Trophoblast cell (in vitro differentiated cells and primary cell): ENCODE data around the gene ADGRB3.
A peak's percentile ranks its signal among the peaks of the same experiment; 100 is the strongest.
"Not testable (repeated sequence)": the region's sequence is repeated elsewhere in the genome, so short reads cannot be mapped to it uniquely, and the experiment has no call there.

ENCODE experiments used
- DNase-seq, 2 donors: peaks; one replicate each; pipeline ENCODE4 v3.0.0-alpha.2; 2016
- H2AFZ ChIP-seq: 2 replicates; pipeline ENCODE4 v1.6.1; 2013; ENCODE audit warnings: low read length, moderate library complexity, mild to moderate bottlenecking; ENCODE audit not compliant: insufficient read depth, poor library complexity
- H2AK5ac ChIP-seq: 2 replicates; pipeline ENCODE4 v1.6.1; 2013; ENCODE audit warnings: mild to moderate bottlenecking, low read length
- H2BK120ac ChIP-seq: 2 replicates; pipeline ENCODE4 v1.6.1; 2013; ENCODE audit warnings: low read length, mild to moderate bottlenecking, moderate library complexity; ENCODE audit not compliant: insufficient read depth, poor library complexity
- H2BK12ac ChIP-seq: 2 replicates; pipeline ENCODE4 v1.6.1; 2013; ENCODE audit warnings: mild to moderate bottlenecking, low read length, moderate library complexity
- H2BK5ac ChIP-seq: 2 replicates; pipeline ENCODE4 v1.6.1; 2013; ENCODE audit warnings: low read length, low read depth, moderate library complexity, mild to moderate bottlenecking; ENCODE audit not compliant: poor library complexity
- H3K14ac ChIP-seq: 2 replicates; pipeline ENCODE4 v1.6.1; 2013; ENCODE audit warnings: mild to moderate bottlenecking, low read length
- H3K18ac ChIP-seq: 2 replicates; pipeline ENCODE4 v1.6.1; 2013; ENCODE audit warnings: mild to moderate bottlenecking, low read length
- H3K23ac ChIP-seq: 2 replicates; pipeline ENCODE4 v1.6.1; 2013; ENCODE audit warnings: low read length
- H3K27ac ChIP-seq: 2 replicates; pipeline ENCODE4 v1.5.1; 2013; ENCODE audit warnings: low read depth, mild to moderate bottlenecking, inconsistent platforms, low read length, moderate library complexity
- H3K27me3 ChIP-seq: 2 replicates; pipeline ENCODE4 v1.6.1; 2013; ENCODE audit warnings: inconsistent platforms, mild to moderate bottlenecking, low read length, moderate library complexity; ENCODE audit not compliant: insufficient read depth
- H3K36me3 ChIP-seq, 2 experiments: 1 replicate in 1 of 2; 2 replicates in 1 of 2; pipeline ENCODE4 v1.6.1; 2013; ENCODE audit warnings: low read length in 2 of 2, mild to moderate bottlenecking in 2 of 2, moderate library complexity in 1 of 2; ENCODE audit not compliant: insufficient read depth in 2 of 2, control insufficient read depth in 1 of 2
- H3K4ac ChIP-seq: 2 replicates; pipeline ENCODE4 v1.6.1; 2013; ENCODE audit warnings: low read depth, mild to moderate bottlenecking, low read length, moderate library complexity
- H3K4me1 ChIP-seq, 2 experiments: 1 replicate in 1 of 2; 2 replicates in 1 of 2; pipeline ENCODE4 v1.6.1; 2013; ENCODE audit warnings: low read length in 2 of 2, mild to moderate bottlenecking in 2 of 2, moderate library complexity in 1 of 2; ENCODE audit not compliant: insufficient read depth in 2 of 2, control insufficient read depth in 1 of 2
- H3K4me2 ChIP-seq: 2 replicates; pipeline ENCODE4 v1.6.1; 2013; ENCODE audit warnings: inconsistent platforms, mild to moderate bottlenecking, low read length, moderate library complexity
- H3K4me3 ChIP-seq: 2 replicates; pipeline ENCODE4 v1.5.1; 2013; ENCODE audit warnings: mild to moderate bottlenecking, low read depth, low read length, inconsistent platforms
- H3K79me1 ChIP-seq: one replicate; pipeline ENCODE4 v1.6.1; 2013; ENCODE audit warnings: low read length
- H3K79me2 ChIP-seq: 2 replicates; pipeline ENCODE4 v1.6.1; 2013; ENCODE audit warnings: low read length, mild to moderate bottlenecking; ENCODE audit not compliant: control insufficient read depth, insufficient read depth, poor library complexity
- H3K9ac ChIP-seq: 2 replicates; pipeline ENCODE4 v1.6.1; 2013; ENCODE audit warnings: mild to moderate bottlenecking, low read length
- H3K9me3 ChIP-seq: 2 replicates; pipeline ENCODE4 v1.6.1; 2013; ENCODE audit warnings: low read depth, mild to moderate bottlenecking, control low read depth, inconsistent platforms, low read length; ENCODE audit not compliant: insufficient read depth
- H4K12ac ChIP-seq: 2 replicates; pipeline ENCODE4 v1.6.1; 2013; ENCODE audit warnings: low read depth, mild to moderate bottlenecking, low read length, moderate library complexity
- H4K8ac ChIP-seq: 2 replicates; pipeline ENCODE4 v1.6.1; 2013; ENCODE audit warnings: low read depth, mild to moderate bottlenecking, low read length, moderate library complexity
- H4K91ac ChIP-seq: one replicate; pipeline ENCODE4 v1.6.1; 2013; ENCODE audit warnings: low read depth, mild to moderate bottlenecking, low read length, moderate library complexity
- WGBS: extraction: QIAGEN DNeasy Blood & Tissue Kit; methylation state at CpG from one replicate; pipeline ENCODE4 v1.1.7; 2013; ENCODE audit warnings: missing lambda C conversion rate; ENCODE audit not compliant: insufficient read length, insufficient coverage; ENCODE audit errors: extremely low coverage; 5-methylcytosine and 5-hydroxymethylcytosine counted together

Gene ADGRB3

DNA sequence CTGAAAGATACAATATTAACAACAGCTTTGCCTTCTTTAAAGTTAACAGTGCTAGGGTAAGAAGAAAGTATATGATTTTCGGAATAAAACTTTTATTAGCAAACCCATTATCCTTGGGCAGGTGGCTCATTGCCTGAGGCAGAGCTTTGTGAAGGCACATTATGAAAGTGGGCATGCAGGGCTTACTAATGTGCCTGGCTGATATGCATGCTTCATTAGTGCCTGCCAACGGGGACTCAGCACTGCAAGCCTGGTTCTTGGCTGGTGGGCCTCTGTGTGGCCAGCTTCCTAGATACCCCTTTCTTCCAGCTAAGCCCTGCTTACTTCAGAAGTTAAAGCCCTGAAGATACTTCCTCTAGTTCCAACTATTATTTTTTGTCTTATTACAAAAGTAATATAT lies 481.6 kb downstream of the ADGRB3 start:
- H3K36me3 ChIP-seq = no peaks in the 10 kb centered on the region
- H3K27me3 ChIP-seq = no peaks in the 10 kb centered on the region
- no peak overlapping the region for H3K4me3 ChIP-seq
- DNase-seq = no peak
- peaks cover 2% of the 10 kb centered on the region for H3K9me3 ChIP-seq
- no peak overlapping the region for H4K12ac ChIP-seq
- H4K8ac ChIP-seq = no peak overlapping the region
- H3K4me2 ChIP-seq = no peak overlapping the region
- H3K27ac ChIP-seq = no peak overlapping the region
- H3K23ac ChIP-seq = no peak overlapping the region
- H3K4me1 ChIP-seq = no peaks in the 10 kb centered on the region
- H2BK120ac ChIP-seq = no peak overlapping the region
- H2AK5ac ChIP-seq = no peak overlapping the region
- H3K18ac ChIP-seq = no peak overlapping the region
- no peak overlapping the region for H2BK12ac ChIP-seq
- H2BK5ac ChIP-seq = no peak overlapping the region
- whole genome bisulfite sequencing = no CpG with 5 or more reads among the region's 2 CpGs
- H3K9ac ChIP-seq = peak overlapping the region; percentile 53
- no peak overlapping the region for H4K91ac ChIP-seq
- H3K79me2 ChIP-seq = no peaks in the 10 kb centered on the region
- no peaks in the 10 kb centered on the region for H3K79me1 ChIP-seq
- no peak overlapping the region for H2AFZ ChIP-seq
- no peak overlapping the region for H3K4ac ChIP-seq
- H3K14ac ChIP-seq = no peak overlapping the region

DNA sequence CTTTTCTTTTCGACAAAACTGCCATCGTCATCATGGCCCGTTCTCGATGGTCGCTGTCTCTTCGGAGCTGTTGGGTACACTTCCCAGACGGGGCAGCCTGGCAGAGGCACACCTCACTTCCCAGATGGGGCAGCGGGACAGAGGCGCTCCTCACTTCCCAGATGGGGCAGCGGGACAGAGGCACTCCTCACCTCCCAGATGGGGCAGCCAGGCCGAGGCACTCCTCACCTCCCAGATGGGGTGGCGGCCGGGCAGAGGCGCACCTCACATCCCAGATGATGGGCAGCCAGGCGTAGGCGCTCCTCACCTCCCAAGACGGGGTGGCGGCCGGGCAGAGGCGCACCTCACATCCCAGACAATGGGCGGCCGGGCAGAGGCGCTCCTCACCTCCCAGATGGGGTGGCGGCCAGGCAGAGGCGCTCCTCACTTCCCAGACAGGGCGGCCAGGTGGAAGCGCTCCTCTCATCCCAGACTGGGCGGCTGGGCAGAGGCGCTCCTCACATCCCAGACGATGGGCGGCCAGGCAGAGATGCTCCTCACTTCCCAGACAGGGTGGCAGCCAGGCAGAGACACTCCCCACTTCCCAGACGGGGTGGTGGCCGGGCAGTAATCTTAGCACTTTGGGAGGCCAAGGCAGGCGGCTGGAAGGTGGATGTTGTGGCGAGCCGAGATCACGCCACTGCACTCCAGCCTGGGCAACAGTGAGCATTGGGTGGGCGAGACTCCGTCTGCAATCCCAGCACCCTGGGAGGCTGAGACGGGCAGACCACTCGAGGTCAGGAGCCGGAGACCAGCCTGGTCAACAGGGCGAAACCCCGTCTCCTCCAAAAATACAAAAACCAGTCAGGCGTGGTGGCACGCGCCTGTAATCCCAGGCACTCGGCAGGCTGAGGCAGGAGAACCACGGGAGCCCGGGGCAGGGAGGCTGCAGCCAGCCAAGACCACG lies 486.7 kb downstream of the ADGRB3 start:
- H3K9me3 ChIP-seq, H4K8ac ChIP-seq, H3K79me2 ChIP-seq, H3K27me3 ChIP-seq, H2BK5ac ChIP-seq, H3K18ac ChIP-seq, H3K23ac ChIP-seq, H3K4me2 ChIP-seq, H2BK120ac ChIP-seq, H3K9ac ChIP-seq, H2AFZ ChIP-seq, H3K4ac ChIP-seq, H3K14ac ChIP-seq, DNase-seq, H2AK5ac ChIP-seq, H4K12ac ChIP-seq, H3K4me3 ChIP-seq, H3K27ac ChIP-seq, H3K36me3 ChIP-seq, H3K79me1 ChIP-seq, H3K4me1 ChIP-seq, H2BK12ac ChIP-seq, H4K91ac ChIP-seq: not testable (repeated sequence)
- no CpG with 5 or more reads among the region's 51 CpGs for WGBS

DNA sequence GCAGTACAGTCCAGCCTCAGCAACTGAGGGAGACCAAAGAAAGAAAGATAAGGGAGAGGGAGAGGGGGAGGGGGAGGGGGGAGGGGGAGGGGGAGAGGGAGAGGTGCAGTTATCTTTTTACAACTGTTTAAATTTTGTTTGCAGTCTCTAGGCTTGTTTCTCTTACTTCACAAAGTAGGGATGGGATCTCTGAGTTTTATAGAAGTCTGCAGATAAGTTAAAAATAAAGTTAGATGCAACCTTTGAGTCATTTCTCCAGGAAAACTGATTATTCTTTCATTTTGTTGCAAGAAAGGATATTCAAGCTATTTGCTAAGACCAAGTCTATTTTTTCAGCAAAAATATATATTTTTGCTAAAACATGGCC lies 487.3 kb downstream of the ADGRB3 start:
- Histone ChIP-seq H3K79me1 (no peaks in the 10 kb centered on the region), H2BK120ac (no peak overlapping the region)

DNA sequence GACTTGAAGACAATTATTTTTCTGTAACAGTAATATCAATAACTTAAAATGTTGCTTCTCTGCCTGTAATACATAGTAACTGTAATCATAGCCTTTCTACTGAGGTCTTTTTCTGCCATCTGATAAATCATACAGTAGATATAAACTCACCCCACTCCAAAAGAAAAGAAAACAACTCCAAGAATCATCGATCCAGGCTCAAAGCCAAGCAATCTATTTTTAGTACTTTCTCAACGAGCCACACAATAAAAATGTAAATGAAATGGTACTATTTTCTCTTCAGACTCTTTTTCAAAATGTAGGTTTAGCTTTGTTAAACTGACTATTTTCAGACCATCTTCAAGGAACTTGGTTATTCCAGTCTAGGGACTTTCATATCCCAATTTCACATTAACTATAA lies 493.3 kb downstream of the ADGRB3 start:
- Histone ChIP-seq H3K23ac (no peak overlapping the region), H3K4me3 (no peak overlapping the region), H3K9ac (no peak overlapping the region), H3K79me2 (no peaks in the 10 kb centered on the region), H3K4ac (no peak overlapping the region), H2BK120ac (no peak overlapping the region), H2BK12ac (no peak overlapping the region), H4K8ac (no peak overlapping the region), H3K4me1 (no peaks in the 10 kb centered on the region), H3K18ac (no peak overlapping the region), H3K4me2 (no peak overlapping the region), H3K9me3 (no peaks in the 10 kb centered on the region), H2BK5ac (no peak overlapping the region), H3K79me1 (no peaks in the 10 kb centered on the region), H4K12ac (no peak overlapping the region), H2AFZ (no peak overlapping the region), H3K14ac (no peak overlapping the region), H3K36me3 (no peaks in the 10 kb centered on the region), H4K91ac (no peak overlapping the region), H2AK5ac (no peak overlapping the region), H3K27ac (no peak overlapping the region), H3K27me3 (no peaks in the 10 kb centered on the region)
- DNase-seq = no peak
- WGBS = no CpG with 5 or more reads among the region's 2 CpGs

More for the DNA sequence above, 487.3 kb downstream of the ADGRB3 start:
- Histone ChIP-seq H3K79me2 (no peaks in the 10 kb centered on the region), H3K27ac (no peak overlapping the region), H2BK5ac (no peak overlapping the region), H3K18ac (no peak overlapping the region), H4K12ac (no peak overlapping the region), H3K36me3 (no peaks in the 10 kb centered on the region), H3K14ac (no peak overlapping the region), H4K91ac (no peak overlapping the region), H3K4ac (no peak overlapping the region), H3K4me2 (no peak overlapping the region), H2AFZ (no peak overlapping the region), H2BK12ac (no peak overlapping the region), H4K8ac (no peak overlapping the region), H3K9me3 (peaks cover 2% of the 10 kb centered on the region), H3K9ac (no peak overlapping the region), H2AK5ac (no peak overlapping the region), H3K4me1 (no peaks in the 10 kb centered on the region), H3K23ac (no peak overlapping the region), H3K4me3 (no peak overlapping the region), H3K27me3 (no peaks in the 10 kb centered on the region)
- DNase-seq = no peak
